ENCODE measurements around the gene CCL3.

GRCh38 chr17:36049643-36050042 is 40.3 kb downstream of the CCL3 start:
- no peak for TF ChIP-seq CTCF (tag by site-specific recombination; IDR thresholded peaks at IDR 0.05)
- TF ChIP-seq TSHZ1 (tag by site-specific recombination; IDR thresholded peaks at IDR 0.05; ENCODE audit: borderline replicate concordance) = no peak
- no peak for TF ChIP-seq ZBTB11 (tag by site-specific recombination; conservative IDR thresholded peaks at IDR 0.05; ENCODE audit: low read depth)
- TF ChIP-seq ZNF513 (tag by site-specific recombination; IDR thresholded peaks at IDR 0.05) = no peak
- TF ChIP-seq ZNF747 (tag by site-specific recombination; IDR thresholded peaks at IDR 0.05) = no peak
- TF ChIP-seq ZNF473 (tag by site-specific recombination; IDR thresholded peaks at IDR 0.05) = no peak
- TF ChIP-seq SP2 (tag by site-specific recombination; IDR thresholded peaks at IDR 0.05) = no peak
- no peak for TF ChIP-seq PRDM1 (tag by site-specific recombination; IDR thresholded peaks at IDR 0.05)
- no peak for TF ChIP-seq ZNF580 (tag by site-specific recombination; IDR thresholded peaks at IDR 0.05)
- no peak for TF ChIP-seq ZNF114 (tag by site-specific recombination; IDR thresholded peaks at IDR 0.05)
- no peak for TF ChIP-seq KLF9 (tag by site-specific recombination; IDR thresholded peaks at IDR 0.05; ENCODE audit: low read depth)
- no peak for TF ChIP-seq EGR2 (tag by site-specific recombination; IDR thresholded peaks at IDR 0.05; ENCODE audit: low read depth)
- no peak for TF ChIP-seq ZNF776 (tag by site-specific recombination; IDR thresholded peaks at IDR 0.05; ENCODE audit: borderline replicate concordance)
- no peak for TF ChIP-seq ZNF146 (tag by site-specific recombination; IDR thresholded peaks at IDR 0.05)

Data from HEK293 (cell line).